GM21723 (cell line): ENCODE measurements around the gene FAM98C.
"Not testable (repeated sequence)": the region's sequence is repeated elsewhere in the genome, so short reads cannot be mapped to it uniquely, and the experiment has no call there.

Source experiments
- ATAC-seq: cut with Tn5 transposase; IDR thresholded peaks from one replicate; pipeline ENCODE4 v1.9.1; 2021; ENCODE audit warnings: mild to moderate bottlenecking, moderate library complexity; ENCODE audit not compliant: unreplicated experiment

FAM98C gene

DNA sequence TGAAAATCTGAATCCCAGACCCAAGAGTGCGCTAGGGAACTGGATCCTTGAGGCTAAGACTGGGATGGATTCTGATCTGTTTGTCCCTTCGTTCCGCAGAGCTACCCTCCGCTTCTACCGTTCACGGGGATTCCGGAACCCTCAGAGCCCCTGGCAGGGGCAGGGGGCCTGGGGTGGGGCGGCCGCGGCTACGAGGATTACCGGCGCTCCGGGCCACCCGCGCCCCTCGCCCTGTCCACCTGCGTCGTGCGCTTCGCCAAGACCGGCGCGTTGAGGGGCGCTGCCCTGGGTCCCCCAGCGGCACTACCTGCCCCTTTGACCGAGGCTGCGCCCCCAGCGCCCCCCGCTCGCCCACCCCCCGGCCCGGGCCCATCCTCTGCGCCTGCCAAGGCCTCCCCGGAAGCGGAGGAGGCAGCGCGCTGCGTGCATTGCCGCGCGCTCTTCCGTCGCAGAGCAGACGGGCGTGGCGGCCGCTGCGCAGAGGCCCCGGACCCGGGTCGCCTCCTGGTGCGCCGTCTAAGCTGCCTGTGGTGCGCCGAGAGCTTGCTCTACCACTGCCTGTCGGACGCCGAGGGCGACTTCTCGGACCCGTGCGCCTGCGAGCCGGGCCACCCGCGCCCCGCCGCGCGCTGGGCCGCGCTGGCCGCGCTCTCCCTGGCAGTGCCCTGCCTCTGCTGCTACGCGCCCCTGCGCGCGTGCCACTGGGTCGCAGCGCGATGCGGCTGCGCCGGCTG is 7.3 kb upstream of the FAM98C start:
- no peak for ATAC-seq

DNA sequence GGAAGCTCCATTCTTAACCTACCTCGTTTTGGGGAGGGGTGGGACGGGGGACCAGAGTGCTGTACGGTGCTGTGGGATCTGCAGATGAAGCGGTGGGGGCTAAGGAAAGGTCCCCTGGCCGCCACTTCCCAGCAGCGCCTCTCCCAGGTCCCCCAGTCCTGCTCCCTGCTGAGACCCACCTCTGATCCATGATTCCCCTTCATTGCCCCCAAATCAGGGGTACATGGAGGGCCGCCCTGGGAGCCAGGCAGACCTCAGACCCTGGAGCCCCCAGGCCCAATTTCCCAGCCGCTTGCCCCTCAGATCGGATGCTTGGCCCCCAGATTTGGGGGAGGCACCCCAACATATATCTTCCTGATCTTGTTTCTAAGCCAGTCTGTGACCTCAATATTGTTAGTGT is 3.8 kb upstream of the FAM98C start:
- no peak for ATAC-seq

DNA sequence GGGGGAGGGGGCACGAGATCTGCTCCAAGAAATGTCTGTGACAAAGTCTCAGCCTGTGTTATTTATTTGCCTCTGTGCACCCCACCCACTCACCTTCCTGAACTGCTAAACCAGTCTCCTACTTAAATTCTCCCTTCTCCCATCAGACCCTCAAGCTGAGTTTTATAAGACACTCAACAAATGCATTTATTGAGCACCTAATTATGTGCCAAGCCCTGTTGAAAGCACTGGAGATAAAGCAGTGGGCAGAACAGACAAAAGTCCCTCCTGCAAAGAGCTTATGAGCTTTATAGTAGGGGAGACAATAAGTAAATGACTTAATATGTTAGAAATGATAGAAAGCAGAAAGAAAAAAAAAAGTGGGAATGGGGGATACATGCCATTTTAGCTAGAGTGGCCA is 3.4 kb upstream of the FAM98C start:
- no peak for ATAC-seq

DNA sequence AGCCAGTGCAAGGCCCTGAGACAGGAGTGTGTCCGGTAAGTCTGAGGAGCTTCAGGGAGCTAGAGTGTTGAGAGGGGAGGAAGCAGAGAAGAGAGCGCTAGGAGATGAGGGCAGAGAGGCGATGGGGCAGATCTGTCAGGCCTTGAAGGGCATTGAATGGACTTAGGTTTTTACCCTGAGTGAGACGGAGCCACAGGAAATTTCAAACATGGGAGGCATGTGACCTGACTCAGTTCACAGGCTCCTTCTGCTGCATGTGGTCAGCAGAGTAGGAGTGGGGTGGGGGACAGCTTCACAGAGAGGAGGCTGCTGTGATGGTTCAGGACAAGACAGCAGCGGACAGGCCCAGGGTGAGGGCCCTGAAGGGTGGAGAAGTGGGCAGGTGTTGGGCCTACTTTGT is 2.5 kb upstream of the FAM98C start:
- ATAC-seq, result no peak

DNA sequence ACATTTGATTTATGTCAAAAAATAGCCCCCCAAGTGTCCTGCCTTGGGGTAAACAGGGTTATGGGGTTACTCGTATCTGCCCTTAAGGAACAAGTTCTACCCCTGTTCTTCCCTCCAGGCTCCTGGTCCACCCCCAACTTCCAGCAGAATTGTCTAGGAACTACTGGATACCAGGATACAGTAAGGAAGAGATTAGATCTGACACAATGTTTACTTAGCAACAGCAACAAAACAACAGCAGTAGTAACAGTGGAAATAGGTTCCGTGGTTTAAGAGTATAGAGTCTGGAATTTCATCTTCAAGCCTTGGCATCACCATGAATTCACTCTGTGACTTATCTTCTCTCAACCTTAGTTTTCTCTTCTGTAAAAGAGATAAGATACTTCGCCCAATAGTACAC is 1.7 kb upstream of the FAM98C start:
- no peak for ATAC-seq

DNA sequence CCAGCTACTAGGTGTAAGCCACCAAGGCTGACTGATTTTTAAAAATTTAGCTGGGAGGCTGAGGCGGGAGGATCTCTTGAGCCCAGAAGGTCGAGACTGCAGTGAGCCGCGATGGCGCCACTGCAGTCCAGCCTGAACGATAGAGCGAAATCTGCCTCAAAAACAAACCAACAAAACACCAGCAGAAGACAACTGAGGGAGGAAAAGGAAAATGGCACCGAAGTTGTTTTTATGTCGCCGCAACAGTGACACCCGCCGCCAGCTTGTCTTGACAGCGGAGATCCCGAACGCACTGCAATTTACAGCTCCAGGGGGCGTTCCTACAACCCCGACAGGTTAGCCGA is 298 bp upstream of the FAM98C start:
- no peak for ATAC-seq

DNA sequence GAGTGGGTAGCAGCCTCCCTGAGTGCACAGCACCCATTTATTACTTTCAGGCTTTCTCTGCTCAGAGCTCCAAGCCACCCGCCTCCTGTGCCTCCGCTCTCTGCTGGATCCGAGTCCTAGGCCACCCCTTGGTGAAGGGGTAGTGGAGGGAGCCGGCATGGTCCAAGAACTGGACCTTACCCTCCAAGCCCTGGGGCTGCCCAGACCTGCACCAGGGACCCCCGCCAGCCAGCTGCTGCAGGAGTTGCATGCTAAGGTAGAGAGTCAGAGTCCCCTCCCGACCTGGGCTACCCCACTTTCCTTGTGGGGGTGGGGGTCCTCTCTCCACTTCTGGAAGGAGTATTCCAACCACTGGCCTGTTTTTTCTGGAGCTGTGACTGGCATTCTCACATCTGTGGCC is 2.0 kb downstream of the FAM98C start:
- ATAC-seq, result no peak

DNA sequence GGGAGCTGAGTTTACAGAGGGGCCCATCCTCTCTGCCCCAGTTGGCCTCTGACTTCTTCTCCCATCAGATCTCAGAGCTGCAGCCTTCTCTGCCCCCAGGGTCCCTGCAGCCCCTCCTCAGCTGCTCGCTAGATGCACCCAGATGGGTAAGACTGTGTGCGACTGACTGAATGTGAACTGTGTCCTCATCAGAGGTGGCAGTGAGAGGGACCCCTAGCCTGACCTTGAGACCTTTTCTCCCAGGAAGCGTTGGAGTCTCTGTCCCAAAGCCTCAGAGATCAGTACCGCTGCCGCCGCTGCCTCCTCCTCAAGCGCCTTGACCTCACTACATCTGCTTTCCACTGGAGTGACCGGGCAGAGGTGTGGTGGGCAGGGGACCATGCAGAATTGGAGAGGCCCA is 2.4 kb downstream of the FAM98C start:
- no peak for ATAC-seq

DNA sequence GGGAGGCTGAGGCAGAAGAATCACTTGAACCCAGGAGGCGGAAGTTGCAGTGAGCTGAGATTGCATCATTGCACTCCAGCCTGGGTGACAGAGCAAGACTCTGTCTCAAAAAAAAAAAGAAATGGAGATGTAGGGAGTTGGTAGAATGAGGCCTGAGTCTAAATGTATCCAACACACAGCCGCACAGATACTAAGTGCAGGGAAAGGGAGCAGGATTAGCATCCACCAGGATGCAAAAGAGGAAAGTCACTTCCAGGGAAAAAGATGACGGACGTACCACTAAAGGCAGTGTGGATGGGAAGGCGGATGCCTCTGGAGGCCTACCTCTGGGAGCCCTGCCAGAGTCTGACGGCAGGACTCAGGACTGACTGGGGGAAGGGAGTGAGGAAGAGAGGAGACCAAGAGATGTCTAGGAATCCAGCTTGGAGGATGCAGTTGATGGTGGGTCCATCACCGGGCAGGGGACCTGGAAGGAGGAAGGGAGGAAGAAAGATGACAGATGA is 6.8 kb downstream of the FAM98C start:
- no peak for ATAC-seq

DNA sequence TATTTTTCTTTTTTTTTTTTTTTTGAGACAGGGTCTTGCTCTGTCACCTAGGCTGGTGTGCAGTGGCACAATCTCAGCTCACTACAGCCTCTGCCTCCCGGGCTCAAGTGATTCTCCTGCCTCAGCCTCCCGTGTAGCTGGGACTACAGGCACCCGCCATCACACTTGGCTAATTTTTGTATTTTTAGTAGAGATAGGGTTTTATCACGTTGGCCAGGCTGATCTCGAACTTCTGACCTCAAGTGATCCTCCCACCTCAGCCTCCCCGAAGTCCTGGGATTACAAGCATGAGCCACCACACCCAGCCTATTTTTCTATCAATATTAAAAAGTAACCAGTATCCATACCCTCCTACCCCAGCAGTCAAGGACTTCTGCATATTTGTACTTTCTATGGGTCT is 7.5 kb downstream of the FAM98C start:
- not testable (repeated sequence) for ATAC-seq

DNA sequence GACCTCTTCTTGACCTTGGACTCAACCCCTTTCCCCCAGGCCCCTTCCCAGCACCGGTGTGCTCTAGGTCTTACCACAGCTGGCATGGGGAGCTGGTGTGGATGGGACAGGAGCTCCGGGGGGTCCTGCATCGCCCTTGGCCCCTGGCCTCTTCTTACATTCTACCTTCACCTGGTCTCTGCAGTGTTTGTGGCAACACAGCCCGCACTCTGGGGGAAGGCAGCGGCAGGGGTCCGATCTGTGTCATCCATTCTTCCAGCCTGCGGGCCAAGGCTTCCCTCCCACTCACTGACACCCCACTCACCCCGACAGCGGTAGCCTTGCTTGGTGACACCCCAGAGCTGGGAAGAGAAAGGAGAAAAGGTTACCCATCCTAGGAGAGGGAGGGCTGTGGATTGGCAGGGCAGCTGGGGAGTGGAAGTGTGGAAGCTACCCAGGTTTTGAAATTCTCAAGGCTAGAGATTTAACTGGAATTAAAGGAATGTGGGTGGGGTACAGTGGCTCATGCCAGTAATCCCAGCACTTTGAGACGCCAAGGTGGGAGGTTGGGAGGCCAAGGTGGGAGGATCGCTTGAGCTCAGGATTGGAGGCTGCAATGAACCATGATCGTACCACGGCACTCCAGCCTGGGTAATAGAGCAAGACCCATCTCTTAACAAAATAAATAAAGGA is 8.3 kb downstream of the FAM98C start:
- ATAC-seq, result no peak

DNA sequence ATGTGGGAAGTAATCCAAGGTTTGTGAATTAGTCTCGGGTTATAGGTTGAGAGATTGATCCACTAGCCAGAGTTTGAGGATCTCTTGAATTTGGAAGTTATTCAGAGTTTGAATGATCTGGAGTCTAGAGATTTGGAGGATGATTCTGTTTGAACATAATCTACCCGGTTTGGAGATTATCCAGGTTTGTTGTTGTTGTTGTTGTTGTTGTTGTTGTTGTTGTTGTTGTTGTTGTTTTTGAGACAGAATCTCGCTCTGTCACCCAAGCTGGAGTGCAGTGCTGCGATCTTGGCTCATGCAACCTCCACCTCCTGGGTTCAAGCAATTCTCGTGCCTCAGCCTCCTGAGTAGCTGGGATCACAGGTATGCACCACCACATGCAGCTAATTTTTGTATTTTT is 9.0 kb downstream of the FAM98C start:
- ATAC-seq, result not testable (repeated sequence)

DNA sequence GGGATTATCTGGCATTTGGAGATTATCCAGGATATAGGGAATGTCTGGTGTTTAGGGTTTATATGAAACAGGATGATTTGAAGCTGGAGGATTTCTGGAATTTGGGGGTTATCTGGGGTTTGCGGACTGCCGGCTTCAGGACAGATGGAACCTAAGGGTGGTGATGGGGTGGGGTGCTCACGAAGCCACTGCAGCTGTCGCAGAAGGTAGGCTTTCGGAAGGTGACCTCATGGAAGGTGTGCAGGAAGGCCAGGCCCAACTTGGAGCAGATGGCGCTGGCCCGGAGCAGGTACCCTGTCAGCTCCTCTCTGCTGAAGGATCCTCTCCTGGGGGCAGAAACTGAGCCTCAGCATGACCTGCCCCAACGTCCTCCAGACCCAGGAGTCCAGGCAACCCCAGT is 9.6 kb downstream of the FAM98C start:
- ATAC-seq, result no peak

DNA sequence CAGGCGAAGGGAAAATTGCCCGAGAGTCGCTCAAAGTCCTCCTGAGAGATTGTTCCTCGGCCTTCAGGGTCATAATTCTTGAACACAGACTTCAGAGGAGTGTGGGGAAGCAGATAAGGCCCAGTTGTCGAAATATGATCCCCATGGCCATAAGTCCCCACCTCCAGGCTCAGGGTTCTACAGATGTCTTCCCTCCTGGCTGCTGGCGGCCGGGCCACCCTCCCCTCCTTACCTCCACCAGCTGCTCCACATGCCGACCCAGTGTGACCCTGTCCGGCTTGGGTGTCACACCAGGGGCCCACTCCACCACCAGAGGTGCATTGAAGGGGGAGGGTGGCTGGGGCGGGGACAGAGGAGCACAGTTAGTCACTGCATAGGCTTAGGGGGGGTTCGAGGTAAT is 10.1 kb downstream of the FAM98C start:
- no peak for ATAC-seq

DNA sequence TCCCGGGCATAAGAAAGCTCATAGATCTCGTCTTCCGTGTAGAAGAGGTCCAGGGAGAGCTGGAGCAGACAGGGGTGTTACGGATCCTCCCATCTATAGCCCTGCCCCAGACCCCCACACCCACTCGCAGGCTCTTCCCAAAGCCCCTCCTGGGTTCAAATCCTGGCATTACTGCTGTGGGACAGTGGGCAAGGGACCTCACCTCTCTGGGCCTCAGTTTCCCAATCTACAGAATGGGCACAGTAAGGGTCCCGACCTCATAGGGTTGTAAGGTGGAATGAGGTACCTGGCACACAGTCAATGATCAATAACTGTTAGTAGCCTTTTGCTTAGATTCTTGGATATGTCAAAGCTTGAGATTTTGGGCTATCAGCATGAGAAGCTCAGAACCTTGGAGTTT is 10.5 kb downstream of the FAM98C start:
- no peak for ATAC-seq

DNA sequence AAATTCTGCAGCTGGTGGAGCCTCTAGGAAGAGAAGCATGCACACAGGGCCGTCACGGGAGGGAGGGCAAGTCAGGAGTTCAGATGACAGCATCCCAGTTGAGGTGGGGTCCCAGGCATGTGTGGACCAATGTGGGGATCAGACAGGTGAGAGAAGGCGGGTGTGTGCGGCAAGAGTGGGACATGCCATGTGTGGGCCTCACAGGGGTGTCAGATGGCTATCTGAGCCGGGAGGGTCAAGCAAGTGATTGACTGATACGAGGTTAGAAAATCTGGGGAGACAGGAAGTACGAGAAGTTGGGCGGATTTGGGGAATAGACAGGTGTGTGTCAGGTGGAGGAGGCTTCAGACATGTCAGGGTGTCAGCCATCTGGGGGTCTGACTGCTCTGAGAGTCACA is 14.3 kb downstream of the FAM98C start:
- no peak for ATAC-seq

DNA sequence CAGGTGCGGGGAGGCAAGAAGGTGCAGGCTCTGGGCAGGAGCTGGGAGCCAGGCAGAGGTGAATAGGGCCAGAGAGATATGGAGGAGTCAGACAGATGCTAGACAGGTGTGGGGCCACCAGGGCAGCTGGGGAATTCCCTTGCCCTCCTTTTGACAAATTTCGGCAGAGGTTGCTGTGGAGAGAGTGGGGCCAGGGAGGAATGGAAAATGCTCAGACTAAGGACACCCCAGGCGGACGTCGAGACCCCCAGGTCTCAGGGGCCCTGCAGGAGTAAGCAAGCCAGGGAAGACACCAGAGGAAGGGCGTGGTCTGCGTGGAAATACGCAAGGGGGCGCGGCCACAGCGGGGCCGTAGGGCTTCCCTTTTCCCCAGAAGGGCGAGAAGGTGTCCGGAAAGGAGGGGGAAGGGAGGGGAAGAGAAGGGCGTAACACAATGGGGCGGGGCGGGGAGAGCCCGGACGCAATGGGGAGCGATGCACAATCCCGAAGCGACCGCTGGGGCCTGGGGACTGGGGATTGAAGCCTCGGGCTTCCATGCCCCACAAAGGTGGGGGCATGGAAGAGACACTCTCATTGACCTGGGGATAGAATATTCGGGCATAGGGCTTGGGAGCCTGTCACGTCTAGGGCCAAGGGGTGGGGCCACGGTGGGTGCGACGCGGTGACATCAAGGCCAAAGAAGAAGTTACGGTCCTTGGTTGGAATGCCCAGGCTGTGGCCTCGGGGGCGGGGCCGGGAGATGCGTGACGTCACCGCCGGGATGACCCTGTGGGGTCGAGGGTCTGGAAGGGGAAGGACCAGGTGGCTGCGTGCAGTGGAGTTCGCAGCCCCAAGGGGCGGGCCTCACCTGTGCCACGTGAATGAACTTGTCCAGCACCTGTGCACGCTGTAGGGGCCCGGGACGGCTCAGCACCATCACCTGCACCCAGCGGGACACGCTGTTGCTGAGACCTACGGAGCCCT is 14.9 kb downstream of the FAM98C start:
- no peak for ATAC-seq

DNA sequence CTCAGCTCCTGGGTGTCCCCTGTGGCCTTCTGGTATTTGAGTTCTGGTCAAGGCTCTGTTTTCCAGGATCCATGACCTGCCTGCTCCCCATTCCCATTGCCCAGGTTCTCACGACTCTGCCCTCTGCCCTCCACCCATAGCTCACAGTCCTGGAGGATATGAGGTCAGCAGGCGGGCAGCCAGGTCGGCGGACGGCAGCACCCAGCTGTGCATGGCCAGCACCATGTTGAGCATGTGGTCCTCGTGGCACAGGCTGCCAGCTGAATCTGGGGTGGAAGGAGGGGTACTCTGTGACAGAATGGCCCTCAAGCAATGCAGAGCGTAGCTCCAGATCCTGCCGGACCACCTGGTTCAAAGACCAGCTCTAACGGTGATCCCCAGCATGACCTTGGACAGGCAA is 18.0 kb downstream of the FAM98C start:
- no peak for ATAC-seq

DNA sequence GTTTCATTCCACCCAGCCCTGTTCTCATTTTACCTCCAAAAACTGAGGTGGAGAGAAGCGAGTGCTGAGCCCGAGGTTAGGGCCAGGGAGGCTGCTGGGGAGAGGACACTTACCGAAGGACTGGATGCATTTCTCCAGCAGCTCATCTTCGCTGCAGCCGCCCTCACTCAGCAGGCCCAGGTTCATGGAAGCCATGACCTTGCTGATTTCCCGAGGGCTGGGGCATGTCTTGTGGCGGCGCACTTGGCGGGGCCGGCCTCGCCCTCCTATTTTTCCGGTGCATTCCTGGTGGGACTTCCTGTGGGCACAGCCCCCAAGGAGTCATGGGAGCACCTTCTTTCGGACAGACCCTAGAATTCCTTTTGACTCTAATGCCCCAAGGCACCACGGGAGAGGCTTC is 19.0 kb downstream of the FAM98C start:
- ATAC-seq, result no peak

DNA sequence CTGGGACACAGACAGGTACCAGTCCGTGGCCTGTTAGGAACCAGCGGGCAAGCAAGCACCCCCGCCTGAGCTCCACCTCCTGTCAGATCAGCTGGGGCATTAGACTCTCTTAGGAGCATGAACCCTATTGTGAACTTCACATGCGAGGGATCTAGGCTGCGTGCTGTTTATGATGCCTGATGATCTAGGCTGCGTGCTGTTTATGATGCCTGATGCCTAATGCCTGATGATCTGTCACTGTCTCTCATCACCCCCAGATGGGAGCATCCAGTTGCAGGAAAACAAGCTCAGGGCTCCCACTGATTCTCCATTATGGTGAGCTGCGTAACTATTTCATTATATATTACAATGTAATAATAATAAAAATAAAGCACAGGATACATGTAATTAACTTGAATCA is 19.5 kb downstream of the FAM98C start:
- ATAC-seq, result no peak

DNA sequence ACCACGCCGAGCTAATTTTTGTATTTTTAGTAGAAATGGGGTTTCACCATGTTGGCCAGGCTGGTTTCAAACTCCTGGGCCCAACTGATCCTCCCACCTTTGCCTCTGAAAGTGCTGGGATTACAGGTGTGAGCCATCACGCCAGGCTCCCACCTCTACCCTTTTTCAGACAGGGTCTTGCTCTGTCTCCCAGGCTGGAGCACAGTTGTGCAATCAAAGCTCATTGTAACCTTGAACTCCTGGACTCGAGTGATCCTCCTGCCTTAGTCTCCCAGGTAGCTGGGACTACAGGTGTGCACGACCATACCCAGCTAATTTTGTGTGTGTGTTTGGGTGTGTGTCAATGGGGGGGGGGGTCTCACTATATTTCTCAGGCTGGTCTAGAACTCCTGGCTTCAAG is 21.4 kb downstream of the FAM98C start:
- ATAC-seq, result no peak
